ENCODE measurements around the gene WIPF3.

Gene WIPF3

GRCh38 chr7:29806208-29806994, at the start of gene WIPF3:
Gene WIPF3 (plus strand): TSS chr7:29806508. CDS start chr7:29834725, 28,217 bp downstream.
- peak in 1 of 2 experiments; percentile 36 for DNase-seq

- DNase-seq: no peak
Measured at GRCh38 chr7:29763266-29763665, 43.0 kb upstream of the WIPF3 start.

- no peak for DNase-seq
Measured at GRCh38 chr7:29764227-29764626, 42.1 kb upstream of the WIPF3 start.

- DNase-seq: no peak
Measured at GRCh38 chr7:29765490-29765889, 40.8 kb upstream of the WIPF3 start.

GRCh38 chr7:29770371-29770770, 35.9 kb upstream of the WIPF3 start:
- no peak for DNase-seq

GRCh38 chr7:29771081-29771816, 35.1 kb upstream of the WIPF3 start:
- no peak for DNase-seq

- no peak for DNase-seq
Measured at GRCh38 chr7:29779017-29779416, 27.3 kb upstream of the WIPF3 start.

- DNase-seq: no peak
Measured at GRCh38 chr7:29780346-29780745, 26.0 kb upstream of the WIPF3 start.

GRCh38 chr7:29783671-29784070, 22.6 kb upstream of the WIPF3 start:
- no peak for DNase-seq

- no peak for DNase-seq
Measured at GRCh38 chr7:29793507-29793906, 12.8 kb upstream of the WIPF3 start.

- DNase-seq: no peak
Measured at GRCh38 chr7:29794959-29795629, 11.2 kb upstream of the WIPF3 start.

GRCh38 chr7:29795696-29796580, 10.4 kb upstream of the WIPF3 start:
- no peak for DNase-seq

GRCh38 chr7:29797112-29797944, 9.0 kb upstream of the WIPF3 start:
- DNase-seq: no peak

GRCh38 chr7:29798422-29798821, 7.9 kb upstream of the WIPF3 start:
- no peak for DNase-seq

- DNase-seq: no peak
Measured at GRCh38 chr7:29801929-29802328, 4.4 kb upstream of the WIPF3 start.

GRCh38 chr7:29805031-29805430, 1.3 kb upstream of the WIPF3 start:
- DNase-seq: no peak

GRCh38 chr7:29805886-29806207, 461 bp upstream of the WIPF3 start:
- DNase-seq: no peak

GRCh38 chr7:29806995-29807841, 910 bp downstream of the WIPF3 start:
- DNase-seq: no peak

GRCh38 chr7:29808075-29808801, 1.9 kb downstream of the WIPF3 start:
- DNase-seq: no peak

- DNase-seq: no peak
Measured at GRCh38 chr7:29809533-29810155, 3.3 kb downstream of the WIPF3 start.

All from activated T-cell treated with anti-CD3 and anti-CD28 coated beads, Interleukin-2, amount 50 U/mL, for 48 hours (primary cell).